HFF-Myc (cell line): Measurements from ENCODE around the gene LIPC.
A peak's percentile ranks its signal among the peaks of the same experiment; 100 is the strongest.

ENCODE experiments used
- DNase-seq: peaks from one replicate; pipeline ENCODE4 v3.0.0-alpha.2; 2011; ENCODE audit warnings: low read depth; ENCODE audit errors: extremely low read depth
- H3K4me3 ChIP-seq: replicated peaks from 2 replicates; pipeline ENCODE4 v1.5.1; 2011; ENCODE audit warnings: low read depth, mild to moderate bottlenecking, control low read depth, low read length
- CTCF ChIP-seq: IDR thresholded peaks from 2 replicates; pipeline ENCODE4 v1.5.1; 2012; ENCODE audit warnings: mild to moderate bottlenecking, low read depth, low read length, control low read depth; ENCODE audit errors: missing control alignments

LIPC gene

GRCh38 chr15:58396181-58396580 lies 35.6 kb upstream of the LIPC start:
- peak; percentile 9 for DNase-seq
- TF ChIP-seq CTCF, result no peak
- no peak overlapping the region for H3K4me3 ChIP-seq

- H3K4me3 ChIP-seq, result no peak overlapping the region
- no peak for TF ChIP-seq CTCF
- DNase-seq, result no peak
Measured at GRCh38 chr15:58398071-58398470, 33.7 kb upstream of the LIPC start.

- no peak overlapping the region for H3K4me3 ChIP-seq
- TF ChIP-seq CTCF, result no peak
Measured at GRCh38 chr15:58398643-58399042, 33.1 kb upstream of the LIPC start.

GRCh38 chr15:58399739-58400138 lies 32.1 kb upstream of the LIPC start:
- no peak for TF ChIP-seq CTCF
- no peak for DNase-seq
- H3K4me3 ChIP-seq, result no peak overlapping the region

More at GRCh38 chr15:58398643-58399042, 33.1 kb upstream of the LIPC start:
- DNase-seq, result no peak

GRCh38 chr15:58401276-58401675 lies 30.5 kb upstream of the LIPC start:
- no peak for TF ChIP-seq CTCF
- no peak overlapping the region for H3K4me3 ChIP-seq
- DNase-seq, result no peak

GRCh38 chr15:58401991-58402649 lies 29.7 kb upstream of the LIPC start:
- no peak overlapping the region for H3K4me3 ChIP-seq
- no peak for TF ChIP-seq CTCF
- no peak for DNase-seq

- H3K4me3 ChIP-seq, result no peak overlapping the region
- no peak for TF ChIP-seq CTCF
- no peak for DNase-seq
Measured at GRCh38 chr15:58403581-58403980, 28.2 kb upstream of the LIPC start.
